Activated CD4-positive, alpha-beta T cell treated with anti-CD3 and anti-CD28 coated beads, Interleukin-2, amount 50 U/mL, for 16 hours (primary cell): Measurements from ENCODE around the gene GPR155.

ENCODE experiments used
- DNase-seq: peaks from one replicate; pipeline ENCODE4 v3.0.0-alpha.2; 2020

GPR155 gene

GRCh38 chr2:174486563-174487107 is at the start of gene GPR155:
Gene GPR155, minus strand, starts transcription at chr2:174487029. Its CDS starts 5,073 bp downstream, at chr2:174481956.
- peak; percentile 35 for DNase-seq

GRCh38 chr2:174535757-174536703 is 49.2 kb upstream of the GPR155 start:
- DNase-seq: no peak

- DNase-seq: no peak
Observed at GRCh38 chr2:174535083-174535482, 48.3 kb upstream of the GPR155 start.

- DNase-seq: no peak
Observed at GRCh38 chr2:174529916-174530315, 43.1 kb upstream of the GPR155 start.

- no peak for DNase-seq
Observed at GRCh38 chr2:174527959-174528358, 41.1 kb upstream of the GPR155 start.

- DNase-seq: no peak
Observed at GRCh38 chr2:174527101-174527721, 40.4 kb upstream of the GPR155 start.

- DNase-seq: no peak
Observed at GRCh38 chr2:174524527-174524926, 37.7 kb upstream of the GPR155 start.

- DNase-seq: no peak
Observed at GRCh38 chr2:174522553-174522952, 35.7 kb upstream of the GPR155 start.

- no peak for DNase-seq
Observed at GRCh38 chr2:174518395-174518794, 31.6 kb upstream of the GPR155 start.

GRCh38 chr2:174516501-174517378 is 29.9 kb upstream of the GPR155 start:
- no peak for DNase-seq

- no peak for DNase-seq
Observed at GRCh38 chr2:174512345-174512744, 25.5 kb upstream of the GPR155 start.

GRCh38 chr2:174511580-174512260 is 24.9 kb upstream of the GPR155 start:
- DNase-seq: no peak

GRCh38 chr2:174510583-174511189 is 23.9 kb upstream of the GPR155 start:
- DNase-seq: no peak

- DNase-seq: no peak
Observed at GRCh38 chr2:174503161-174503809, 16.5 kb upstream of the GPR155 start.

GRCh38 chr2:174499371-174499770 is 12.5 kb upstream of the GPR155 start:
- no peak for DNase-seq

- DNase-seq: no peak
Observed at GRCh38 chr2:174495365-174496012, 8.7 kb upstream of the GPR155 start.

GRCh38 chr2:174493549-174494331 is 6.9 kb upstream of the GPR155 start:
- DNase-seq: peak; percentile 27

- DNase-seq: peak; percentile 80
Observed at GRCh38 chr2:174492963-174493431, 6.2 kb upstream of the GPR155 start.

- DNase-seq: no peak
Observed at GRCh38 chr2:174491947-174492346, 5.1 kb upstream of the GPR155 start.

- DNase-seq: peak; percentile 40
Observed at GRCh38 chr2:174490051-174490450, 3.2 kb upstream of the GPR155 start.
